GM12878 (cell line): Measurements from ENCODE around the gene MXRA8.

Experiments
- CTCF ChIP-seq, 3 experiments: IDR thresholded peaks in 2 of 3; conservative IDR thresholded peaks in 1 of 3; 2 replicates each; pipeline ENCODE4 v1.5.1; 2011; ENCODE audit warnings: low read depth in 3 of 3, low read length in 3 of 3, mild to moderate bottlenecking in 3 of 3, control low read depth in 2 of 3, moderate library complexity in 2 of 3, inconsistent platforms in 1 of 3, mixed read lengths in 1 of 3; ENCODE audit not compliant: control insufficient read depth in 2 of 3, insufficient read depth in 1 of 3; ENCODE audit errors: extremely low read depth in 1 of 3
- GABPA ChIP-seq: IDR thresholded peaks from 2 replicates; pipeline ENCODE4 v1.6.1; 2014; ENCODE audit warnings: antibody characterized with exemption, low read depth, mild to moderate bottlenecking, inconsistent platforms
- KAT2A ChIP-seq: conservative IDR thresholded peaks from 2 replicates; pipeline ENCODE4 v1.6.1; 2011; ENCODE audit warnings: low read depth, low read length; ENCODE audit not compliant: control insufficient read depth
- RCOR1 ChIP-seq: conservative IDR thresholded peaks from 2 replicates; pipeline ENCODE4 v1.6.1; 2012; ENCODE audit warnings: low read depth, low read length, improper control_type of control experiment
- SMC3 ChIP-seq: IDR thresholded peaks from 2 replicates; pipeline ENCODE4 v1.6.1; 2011; ENCODE audit warnings: low read length, improper control_type of control experiment, borderline replicate concordance
- TAF1 ChIP-seq: IDR thresholded peaks from 2 replicates; pipeline ENCODE4 v1.6.1; 2011; ENCODE audit warnings: mild to moderate bottlenecking, low read depth, low read length, borderline replicate concordance
- ZZZ3 ChIP-seq: IDR thresholded peaks from 2 replicates; pipeline ENCODE4 v1.6.1; 2011; ENCODE audit warnings: low read depth; ENCODE audit not compliant: control insufficient read depth, insufficient read length

GRCh38 chr1:1397839-1398523 lies 39.6 kb upstream of the MXRA8 start:
- TF ChIP-seq CTCF (IDR thresholded peaks at IDR 0.05 in 2 of 3, conservative IDR thresholded peaks at IDR 0.05 in 1 of 3; ENCODE audit: control insufficient read depth in 2 of 3, extremely low read depth in 1 of 3, insufficient read depth in 1 of 3, low read depth in 3 of 3, low read length in 3 of 3) (no peak), TAF1 (no peak), RCOR1 (no peak), GABPA (no peak), KAT2A (no peak), ZZZ3 (no peak), SMC3 (no peak)
